Amygdala (tissue), 56 donors: ENCODE results near the gene JAG1.

ENCODE experiments used
- DNase-seq, 56 donors: peaks; one replicate each; lab custom pipeline; 2025; lab: John Stamatoyannopoulos, UW

JAG1 gene

GRCh38 chr20:10641467-10641866 is 32.3 kb downstream of the JAG1 start:
- no peak for DNase-seq

- DNase-seq = no peak
These were observed 32.9 kb downstream of the JAG1 start for GRCh38 chr20:10640897-10641296.

GRCh38 chr20:10639737-10640556 is 33.9 kb downstream of the JAG1 start:
- peak in 37 of 56 donors; percentile 7 to 73 (median 39) for DNase-seq

- peak in 10 of 56 donors; percentile 16 to 73 (median 51) for DNase-seq
These were observed 34.6 kb downstream of the JAG1 start for GRCh38 chr20:10639077-10639736.

- DNase-seq = no peak
These were observed 36.2 kb downstream of the JAG1 start for GRCh38 chr20:10637563-10637962.

GRCh38 chr20:10637031-10637559 is 36.7 kb downstream of the JAG1 start:
- peak in 1 of 56 donors; percentile 17 for DNase-seq

GRCh38 chr20:10636326-10636818 is 37.4 kb downstream of the JAG1 start:
- DNase-seq = no peak

- DNase-seq = no peak
These were observed 38.2 kb downstream of the JAG1 start for GRCh38 chr20:10635476-10636208.

GRCh38 chr20:10634683-10635411 is 39.0 kb downstream of the JAG1 start:
- DNase-seq = no peak

GRCh38 chr20:10634211-10634610 is 39.6 kb downstream of the JAG1 start:
- DNase-seq = no peak

- DNase-seq = no peak
These were observed 40.1 kb downstream of the JAG1 start for GRCh38 chr20:10633718-10634117.

GRCh38 chr20:10632721-10633509 is 40.9 kb downstream of the JAG1 start:
- DNase-seq = no peak

GRCh38 chr20:10631126-10631525 is 42.7 kb downstream of the JAG1 start:
- DNase-seq = no peak

GRCh38 chr20:10629946-10630650 is 43.7 kb downstream of the JAG1 start:
- no peak for DNase-seq

GRCh38 chr20:10626896-10627295 is 46.9 kb downstream of the JAG1 start:
- DNase-seq = no peak

GRCh38 chr20:10625641-10626040 is 48.2 kb downstream of the JAG1 start:
- no peak for DNase-seq

- no peak for DNase-seq
These were observed 51.0 kb downstream of the JAG1 start for GRCh38 chr20:10622657-10623418.

GRCh38 chr20:10621149-10621548 is 52.6 kb downstream of the JAG1 start:
- no peak for DNase-seq
